Right lobe of liver (tissue), 6 donors: ENCODE measurements around the gene TRIO. TPM values are rescaled to one million over a fixed set of nuclear protein-coding genes. Genes with fewer than 3 reads are reported as not detected.

ENCODE experiments used
- ATAC-seq, 4 donors: fragments of 200-7000 bp; cut with Tn5 transposase; one replicate each; pipeline ENCODE4 v1.9.1; 2020; ENCODE audit warnings: mild to moderate bottlenecking in 4 of 4, moderate library complexity in 4 of 4
- DNase-seq, 3 donors: peaks; one replicate each; pipeline ENCODE4 v3.0.0-alpha.2; 2020
- H3K27ac ChIP-seq, 3 donors: fragments of 200-600 bp; one replicate each; pipeline ENCODE4 v1.8.0; 2022
- H3K27me3 ChIP-seq, 2 donors: fragments of 200-600 bp; one replicate each; pipeline ENCODE4 v1.8.0; 2022
- H3K36me3 ChIP-seq, 4 donors: fragments of 200-600 bp; sonication (generic) in 1 of 4; one replicate each; pipeline versions ENCODE4 v1.5.1 to v1.8.0; 2017 to 2022; ENCODE audit warnings: control low read depth in 1 of 4
- H3K4me1 ChIP-seq, 4 donors: fragments of 200-600 bp; sonication (generic) in 1 of 4; one replicate each; pipeline versions ENCODE4 v1.5.1 to v1.8.0; 2017 to 2022; ENCODE audit warnings: control low read depth in 1 of 4
- H3K4me3 ChIP-seq, 3 donors: fragments of 200-600 bp; one replicate each; pipeline ENCODE4 v1.8.0; 2022
- H3K9me3 ChIP-seq, 4 donors: fragments of 200-600 bp; sonication (generic) in 1 of 4; one replicate each; pipeline versions ENCODE4 v1.5.1 to v1.8.0; 2017 to 2022; ENCODE audit warnings: control low read depth in 1 of 4
- CTCF ChIP-seq, 4 donors: fragments of 200-600 bp in 3 of 4; fragments of 450-650 bp in 1 of 4; IDR thresholded peaks; one replicate each; pipeline versions ENCODE4 v1.5.1 to v1.8.0; 2016 to 2022; ENCODE audit warnings: antibody characterized with exemption in 4 of 4, mild to moderate bottlenecking in 2 of 4
- POLR2A ChIP-seq: fragments of 450-650 bp; IDR thresholded peaks from one replicate; pipeline ENCODE4 v1.6.1; 2017; ENCODE audit warnings: antibody characterized with exemption, mild to moderate bottlenecking
- WGBS: methylation state at CpG from one replicate; pipeline ENCODE4 v1.1.6; 2018; ENCODE audit warnings: low coverage, low lambda C conversion rate; ENCODE audit not compliant: insufficient coverage; ENCODE audit errors: missing lambda C conversion rate; 5-methylcytosine and 5-hydroxymethylcytosine counted together
- intact Hi-C, 2 donors: fragments of 100-400 bp; cut with DNase I; formaldehyde crosslinking; loops; one replicate each; pipeline versions ENCODE4 v1.11.2 to v1.14.1; 2022
- total RNA-seq, 6 experiments: library from RNA; depleted of rRNA in 2 of 6; stranded (reverse); fragments of >200 nt in 2 of 6; fragmentation: NEBNext Ultra II Directional in 3 of 6; extraction: Animal tissue kit (Norgen Biotek cat#: 25700) in 3 of 6; gene quantifications; one replicate each; pipeline versions ENCODE4 v1.1.0 to v1.2.4, GENCODE V29; 2016 to 2023
- donor health status: DM: no; HTN: yes; CAD: no.
- donor health status: DM: no; HTN: no; CAD: no.
- donor health status: DM: no; HTN: no; CAD: no.
- donor health status: DM: no; HTN: yes; CAD: no.
- donor health status: DM: no; HTN: yes; CAD: no.

Gene TRIO
- total RNA-seq, 6 experiments from 2014 or later = 34.7 to 63.5 (median 50.2) TPM

GRCh38 chr5:14173377-14174229 lies 30.5 kb downstream of the TRIO start:
- no peaks in the 10 kb centered on the region for H3K9me3 ChIP-seq
- H3K27ac ChIP-seq = no peak overlapping the region
- ATAC-seq (no peak), DNase-seq (no peak)
- TF ChIP-seq CTCF (IDR thresholded peaks at IDR 0.05) (no peak), POLR2A (no peak)
- H3K4me1 ChIP-seq = peaks cover 0 to 32% (median 14%) of the 10 kb centered on the region in 4 donors
- intact Hi-C loops = no loop called here
- H3K27me3 ChIP-seq = no peaks in the 10 kb centered on the region
- WGBS = 75% methylated on average over 15 of the region's 15 CpGs
- no peak overlapping the region for H3K4me3 ChIP-seq
- no peaks in the 10 kb centered on the region for H3K36me3 ChIP-seq

DNA sequence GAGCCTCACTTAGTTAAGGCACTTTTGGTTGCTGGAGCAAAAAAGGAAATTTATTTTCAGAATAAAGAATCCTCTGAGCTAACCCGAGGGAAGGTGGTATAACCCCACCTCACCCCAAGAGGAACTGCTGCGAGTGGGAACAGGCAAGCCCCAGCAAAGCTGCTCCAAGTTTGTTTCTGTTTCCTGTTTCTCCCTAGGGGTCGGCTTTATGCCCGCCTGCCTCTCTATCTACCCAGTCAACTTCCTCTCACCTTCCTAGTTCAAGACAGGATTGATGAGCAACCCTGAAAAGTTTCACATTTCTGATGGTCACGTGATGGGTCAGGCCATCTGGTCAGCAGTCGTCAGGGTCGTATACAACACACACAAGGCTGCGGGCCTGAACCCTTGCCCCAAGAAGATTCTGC lies 31.1 kb downstream of the TRIO start:
- Histone ChIP-seq H3K4me3 (no peak overlapping the region), H3K4me1 (peaks cover 0 to 34% (median 13%) of the 10 kb centered on the region in 4 donors), H3K27me3 (no peaks in the 10 kb centered on the region), H3K27ac (no peak overlapping the region), H3K36me3 (no peaks in the 10 kb centered on the region), H3K9me3 (no peaks in the 10 kb centered on the region)
- intact Hi-C loops = no loop called here
- WGBS = 24% methylated on average over 5 of the region's 8 CpGs
- no peak for DNase-seq
- TF ChIP-seq POLR2A = no peak
- no peak for TF ChIP-seq CTCF (IDR thresholded peaks at IDR 0.05)
- ATAC-seq = peak in 3 of 4 donors; percentile 8 to 39 (median 29)

DNA sequence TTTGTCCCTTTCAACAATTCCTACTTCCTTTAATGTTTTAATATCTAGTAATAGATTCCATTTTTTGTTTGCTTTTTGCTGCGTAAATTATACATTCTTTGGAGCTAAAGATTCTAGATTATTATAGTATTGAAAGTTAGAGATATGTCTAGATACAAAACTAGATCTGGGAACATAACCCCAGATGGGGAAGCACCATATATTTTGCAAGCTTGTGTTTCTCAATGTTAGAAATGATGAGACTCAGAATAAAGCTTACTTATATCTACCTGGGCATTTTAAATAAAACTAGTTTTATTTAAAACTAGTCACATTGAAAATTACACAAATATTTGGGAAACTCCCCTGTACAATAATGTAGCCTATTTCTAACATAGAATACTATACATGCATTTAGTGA lies 32.2 kb downstream of the TRIO start:
- TF ChIP-seq CTCF (IDR thresholded peaks at IDR 0.05) (no peak), POLR2A (no peak)
- no peaks in the 10 kb centered on the region for H3K27me3 ChIP-seq
- H3K4me3 ChIP-seq = no peak overlapping the region
- ATAC-seq (no peak), DNase-seq (no peak)
- no peak overlapping the region for H3K27ac ChIP-seq
- H3K4me1 ChIP-seq = peaks cover 0 to 33% (median 11%) of the 10 kb centered on the region in 4 donors
- no peaks in the 10 kb centered on the region for H3K36me3 ChIP-seq
- WGBS = 100% methylated on average over 1 of the region's 1 CpG
- H3K9me3 ChIP-seq = no peaks in the 10 kb centered on the region
- intact Hi-C loops = no loop called here

GRCh38 chr5:14176888-14177287 lies 33.7 kb downstream of the TRIO start:
- DNase-seq (no peak), ATAC-seq (peak; percentile 75 to 85 (median 80))
- H3K4me3 ChIP-seq = no peak overlapping the region
- TF ChIP-seq CTCF (IDR thresholded peaks at IDR 0.05) = no peak
- no peak for TF ChIP-seq POLR2A
- H3K27me3 ChIP-seq = no peaks in the 10 kb centered on the region
- 23% methylated on average over 2 of the region's 2 CpGs for WGBS
- H3K9me3 ChIP-seq = no peaks in the 10 kb centered on the region
- no peak overlapping the region for H3K27ac ChIP-seq
- no peaks in the 10 kb centered on the region for H3K36me3 ChIP-seq
- intact Hi-C loops = no loop called here
- peaks cover 0 to 24% (median 7%) of the 10 kb centered on the region in 4 donors for H3K4me1 ChIP-seq
